GM12878 (cell line): Measurements from ENCODE around the gene GYG2. TPM values are rescaled to one million over a fixed set of nuclear protein-coding genes. Genes with fewer than 3 reads are reported as not detected.

ENCODE experiments used
- ATAC-seq: fragments of 200-7000 bp; cut with Tn5 transposase; 3 replicates; pipeline ENCODE4 v1.9.1; 2020; ENCODE audit warnings: mild to moderate bottlenecking, moderate library complexity
- BruUV-seq: library from RNA; stranded (reverse); fragments of 400-500 nt; replicated peaks from 2 replicates; lab custom pipeline; 2021; lab: Mats Ljungman, UMichigan
- CTCF ChIA-PET: fragments of 300-600 bp; sonication (Branson Sonifier 250); formaldehyde crosslinking; extraction: SDS; loops from one replicate; lab custom pipeline; 2021; ENCODE audit warnings: inconsistent platforms; lab: Yijun Ruan, JAX
- POLR2A ChIA-PET: fragments of 350-600 bp; formaldehyde crosslinking; extraction: SDS; loops from one replicate; lab custom pipeline; 2021; ENCODE audit warnings: inconsistent platforms; lab: Charles Lee
- RAD21 ChIA-PET: fragments of 300-600 bp; sonication (Branson Sonifier 250); formaldehyde crosslinking; loops from one replicate; lab custom pipeline; 2023; ENCODE audit warnings: antibody characterized with exemption; ENCODE audit not compliant: unreplicated experiment; lab: Charles Lee
- SMC1A ChIA-PET: fragments of 300-600 bp; sonication (Branson Sonifier 250); formaldehyde crosslinking; loops from one replicate; lab custom pipeline; 2023; ENCODE audit not compliant: unreplicated experiment, uncharacterized antibody; lab: Charles Lee
- DNase-seq: peaks from one replicate; pipeline ENCODE4 v3.0.0-alpha.2; 2011; ENCODE audit warnings: low read depth, low spot score
- FAIRE-seq: peaks from 3 replicates; lab custom pipeline; 2011; peaks lifted over from hg19 to GRCh38; lab: Jason Lieb, UNC
- H2AFZ ChIP-seq: 2 replicates; pipeline ENCODE4 v1.6.0; 2011; ENCODE audit warnings: low read depth, low read length, control low read depth; ENCODE audit not compliant: control insufficient read depth
- H3K27ac ChIP-seq: 2 replicates; pipeline ENCODE4 v1.5.1; 2011; ENCODE audit warnings: control low read depth; ENCODE audit not compliant: control insufficient read depth, insufficient read depth
- H3K27me3 ChIP-seq, 2 experiments: replicated peaks in 1 of 2; 2 replicates each; pipeline versions ENCODE4 v1.6.0 to v1.6.1; 2011; ENCODE audit warnings: low read length in 1 of 2; ENCODE audit not compliant: control insufficient read depth in 2 of 2, insufficient read depth in 2 of 2
- H3K36me3 ChIP-seq, 2 experiments: 2 replicates each; pipeline ENCODE4 v1.5.1; 2011; ENCODE audit warnings: low read length in 1 of 2; ENCODE audit not compliant: control insufficient read depth in 2 of 2, insufficient read depth in 2 of 2
- H3K4me1 ChIP-seq: 2 replicates; pipeline ENCODE4 v1.6.1; 2011; ENCODE audit warnings: mild to moderate bottlenecking, low read length, moderate library complexity, mixed read lengths; ENCODE audit not compliant: control insufficient read depth, insufficient read depth
- H3K4me2 ChIP-seq: 2 replicates; pipeline ENCODE4 v1.6.0; 2011; ENCODE audit warnings: control low read depth; ENCODE audit not compliant: control insufficient read depth, insufficient read depth
- H3K4me3 ChIP-seq: fragments of 200-600 bp; sonication (generic); 2 replicates; pipeline ENCODE4 v1.5.1; 2016
- H3K79me2 ChIP-seq: 2 replicates; pipeline ENCODE4 v1.6.0; 2011; ENCODE audit warnings: low read length; ENCODE audit not compliant: control insufficient read depth, insufficient read depth
- H3K9ac ChIP-seq: 2 replicates; pipeline ENCODE4 v1.8.0; 2011; ENCODE audit warnings: low read length, control low read depth, mixed read lengths; ENCODE audit not compliant: control insufficient read depth, insufficient read depth
- H3K9me3 ChIP-seq: replicated peaks from 3 replicates; pipeline ENCODE4 v1.5.1; 2011; ENCODE audit warnings: mild to moderate bottlenecking, low read length; ENCODE audit not compliant: control insufficient read depth, insufficient read depth
- H4K20me1 ChIP-seq: 2 replicates; pipeline ENCODE4 v1.6.0; 2011; ENCODE audit not compliant: control insufficient read depth, insufficient read depth
- BCLAF1 ChIP-seq: fragments of 450-650 bp; IDR thresholded peaks from 2 replicates; pipeline ENCODE4 v1.6.1; 2017; ENCODE audit warnings: antibody characterized with exemption, mild to moderate bottlenecking, moderate library complexity
- CREM ChIP-seq: IDR thresholded peaks from 2 replicates; pipeline ENCODE4 v1.6.1; 2014; ENCODE audit warnings: antibody characterized with exemption, low read depth
- ETV6 ChIP-seq, 2 experiments: fragments of 450-650 bp in 1 of 2; IDR thresholded peaks in 1 of 2; conservative IDR thresholded peaks in 1 of 2; 2 replicates each; pipeline ENCODE4 v1.6.1; 2014; ENCODE audit warnings: antibody characterized with exemption in 1 of 2, borderline replicate concordance in 1 of 2, low read depth in 1 of 2, mild to moderate bottlenecking in 1 of 2, moderate library complexity in 1 of 2
- GATAD2B ChIP-seq: fragments of 450-650 bp; conservative IDR thresholded peaks from 2 replicates; pipeline ENCODE4 v1.6.1; 2017; ENCODE audit warnings: low read depth, mild to moderate bottlenecking, moderate library complexity
- MLLT1 ChIP-seq: fragments of 450-650 bp; IDR thresholded peaks from 2 replicates; pipeline ENCODE4 v1.6.1; 2016; ENCODE audit warnings: mild to moderate bottlenecking
- NR2C2 ChIP-seq: IDR thresholded peaks from 2 replicates; pipeline ENCODE4 v1.6.1; 2011; ENCODE audit warnings: borderline replicate concordance, low read depth; ENCODE audit not compliant: control insufficient read depth, insufficient read length
- RELA ChIP-seq: fragments of 450-650 bp; IDR thresholded peaks from 2 replicates; pipeline ENCODE4 v1.8.0; 2014; ENCODE audit warnings: borderline replicate concordance; ENCODE audit not compliant: partially characterized antibody
- WGBS: methylation state at CpG from one replicate; pipeline ENCODE4 v1.1.6; 2016; ENCODE audit warnings: low lambda C conversion rate; ENCODE audit not compliant: insufficient replicate concordance, insufficient coverage; ENCODE audit errors: missing lambda C conversion rate; 5-methylcytosine and 5-hydroxymethylcytosine counted together
- in situ Hi-C: fragments of 300-500 bp; cut with MboI; formaldehyde crosslinking; loops from 9 replicates; pipeline ENCODE4 v1.14.3; 2018; ENCODE audit warnings: mixed read lengths
- intact Hi-C: fragments of 100-400 bp; cut with micrococcal nuclease; formaldehyde crosslinking; loops from one replicate; pipeline ENCODE4 v1.14.2; 2022; ENCODE audit not compliant: unreplicated experiment
- polyA plus RNA-seq, 11 experiments: library from polyadenylated mRNA; depleted of rRNA in 4 of 11; unstranded in 6 of 11; stranded (reverse) in 5 of 11; fragments of >200 nt; fragmentation: Nextera tagmentation in 4 of 11; fragmentation: Illumina TruSeq in 1 of 11; extraction: Ambion mirVana in 4 of 11; extraction: Trizol in 1 of 11; gene quantifications; 1 replicate in 1 of 11; 2 replicates in 10 of 11; pipeline versions ENCODE4 v1.2.1 to v1.2.3, GENCODE V29; 2011 to 2016; ENCODE audit warnings: inconsistent platforms in 2 of 11, missing spikeins in 2 of 11, low read depth in 1 of 11
- total RNA-seq, 4 experiments: library from RNA; depleted of rRNA in 3 of 4; stranded (reverse); fragments of >200 nt in 3 of 4; fragmentation: Illumina TruSeq in 1 of 4; extraction: Trizol in 1 of 4; gene quantifications; 2 replicates each; pipeline versions ENCODE4 v1.2.1 to v1.2.3, GENCODE V29; 2013 to 2021
- TF ChIP-seq, protein P1 (sequence below): fragments of 450-650 bp; IDR thresholded peaks from 2 replicates; pipeline ENCODE4 v1.6.1; 2016; ENCODE audit warnings: mild to moderate bottlenecking
- TF ChIP-seq, protein P2 (sequence below): fragments of 450-650 bp; IDR thresholded peaks from 2 replicates; pipeline ENCODE4 v1.6.1; 2017; ENCODE audit warnings: mild to moderate bottlenecking

The GYG2 gene
- total and polyA plus RNA-seq, 10 of the 15 experiments (the other 5 are each of a cell fraction or from before 2014, with no cell fraction given): 0.05 TPM; not detected in 9

DNA sequence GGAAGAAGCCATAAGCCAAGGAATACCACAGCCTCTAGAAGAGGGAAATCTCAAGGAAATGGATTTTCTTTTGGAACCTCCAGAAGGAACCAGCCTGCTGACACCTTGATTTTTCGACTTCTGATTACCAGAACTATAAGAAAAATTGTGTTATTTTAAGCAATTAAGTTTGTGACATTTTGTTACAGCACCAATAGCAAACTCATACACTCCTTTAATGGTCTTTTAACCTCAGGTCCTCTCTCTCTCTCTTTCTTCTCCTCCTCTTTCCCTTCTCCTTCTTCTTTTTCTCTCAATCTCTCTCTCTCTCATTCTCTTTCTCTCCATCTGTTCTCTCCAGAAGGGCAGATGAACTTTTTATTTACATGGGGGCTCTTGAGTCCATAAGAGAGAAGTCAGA, 74.1 kb downstream of the GYG2 start:
- intact Hi-C loops: no loop called here

GRCh38 chrX:2903366-2903765, 74.6 kb downstream of the GYG2 start:
- Histone ChIP-seq H3K36me3 (no peaks in the 10 kb centered on the region), H3K4me2 (no peak overlapping the region), H3K4me3 (no peak overlapping the region), H2AFZ (no peak overlapping the region), H3K27ac (no peak overlapping the region), H3K9ac (no peak overlapping the region), H3K9me3 (no peaks in the 10 kb centered on the region; the same call in 1 of the 3 replicates), H3K79me2 (no peaks in the 10 kb centered on the region), H3K27me3 (no peaks in the 10 kb centered on the region), H3K4me1 (no peaks in the 10 kb centered on the region), H4K20me1 (no peaks in the 10 kb centered on the region)
- ChIA-PET SMC1A (no interaction called here), RAD21 (interaction anchor here (0.6 kb wide), 1 partner anchor 740 kb away, joined by 3 read pairs; no protein-coding TSS in a partner anchor), POLR2A (no interaction called here), CTCF (no interaction called here)
- 38% methylated on average over 2 of the region's 2 CpGs for WGBS
- intact Hi-C loops: no loop called here
- DNase-seq: no peak
- FAIRE-seq: no peak
- BruUV-seq: no TSS peak
- ATAC-seq: no peak
- in situ Hi-C loops: no loop called here
- TF ChIP-seq, protein P1, sequence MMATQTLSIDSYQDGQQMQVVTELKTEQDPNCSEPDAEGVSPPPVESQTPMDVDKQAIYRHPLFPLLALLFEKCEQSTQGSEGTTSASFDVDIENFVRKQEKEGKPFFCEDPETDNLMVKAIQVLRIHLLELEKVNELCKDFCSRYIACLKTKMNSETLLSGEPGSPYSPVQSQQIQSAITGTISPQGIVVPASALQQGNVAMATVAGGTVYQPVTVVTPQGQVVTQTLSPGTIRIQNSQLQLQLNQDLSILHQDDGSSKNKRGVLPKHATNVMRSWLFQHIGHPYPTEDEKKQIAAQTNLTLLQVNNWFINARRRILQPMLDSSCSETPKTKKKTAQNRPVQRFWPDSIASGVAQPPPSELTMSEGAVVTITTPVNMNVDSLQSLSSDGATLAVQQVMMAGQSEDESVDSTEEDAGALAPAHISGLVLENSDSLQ: no peak
- TF ChIP-seq BCLAF1 (no peak), RELA (no peak)
- TF ChIP-seq, protein P2, sequence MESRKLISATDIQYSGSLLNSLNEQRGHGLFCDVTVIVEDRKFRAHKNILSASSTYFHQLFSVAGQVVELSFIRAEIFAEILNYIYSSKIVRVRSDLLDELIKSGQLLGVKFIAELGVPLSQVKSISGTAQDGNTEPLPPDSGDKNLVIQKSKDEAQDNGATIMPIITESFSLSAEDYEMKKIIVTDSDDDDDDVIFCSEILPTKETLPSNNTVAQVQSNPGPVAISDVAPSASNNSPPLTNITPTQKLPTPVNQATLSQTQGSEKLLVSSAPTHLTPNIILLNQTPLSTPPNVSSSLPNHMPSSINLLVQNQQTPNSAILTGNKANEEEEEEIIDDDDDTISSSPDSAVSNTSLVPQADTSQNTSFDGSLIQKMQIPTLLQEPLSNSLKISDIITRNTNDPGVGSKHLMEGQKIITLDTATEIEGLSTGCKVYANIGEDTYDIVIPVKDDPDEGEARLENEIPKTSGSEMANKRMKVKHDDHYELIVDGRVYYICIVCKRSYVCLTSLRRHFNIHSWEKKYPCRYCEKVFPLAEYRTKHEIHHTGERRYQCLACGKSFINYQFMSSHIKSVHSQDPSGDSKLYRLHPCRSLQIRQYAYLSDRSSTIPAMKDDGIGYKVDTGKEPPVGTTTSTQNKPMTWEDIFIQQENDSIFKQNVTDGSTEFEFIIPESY: no peak

More for the DNA sequence above, 74.1 kb downstream of the GYG2 start:
- Histone ChIP-seq H3K9ac (no peak overlapping the region), H2AFZ (no peak overlapping the region), H4K20me1 (no peaks in the 10 kb centered on the region), H3K4me1 (no peaks in the 10 kb centered on the region), H3K4me3 (no peak overlapping the region), H3K9me3 (no peaks in the 10 kb centered on the region; the same call in 1 of the 3 replicates), H3K79me2 (no peaks in the 10 kb centered on the region), H3K27ac (no peak overlapping the region), H3K27me3 (no peaks in the 10 kb centered on the region), H3K36me3 (no peaks in the 10 kb centered on the region), H3K4me2 (no peak overlapping the region)
- in situ Hi-C loops: no loop called here
- BruUV-seq: no TSS peak
- DNase-seq: no peak
- ChIA-PET SMC1A (no interaction called here), CTCF (no interaction called here), RAD21 (no interaction called here), POLR2A (no interaction called here)
- TF ChIP-seq ETV6 (conservative IDR thresholded peaks at IDR 0.05 in 1 of 2, IDR thresholded peaks at IDR 0.05 in 1 of 2; ENCODE audit: borderline replicate concordance in 1 of 2, low read depth in 1 of 2): no peak
- no peak for TF ChIP-seq CREM
- no peak for TF ChIP-seq MLLT1
- no peak for TF ChIP-seq NR2C2
- no peak for TF ChIP-seq GATAD2B
- 0% methylated on average over 1 of the region's 1 CpG for WGBS
- ATAC-seq: no peak
- FAIRE-seq: no peak
